Loucy (cell line): Measurements from ENCODE around the gene HLA-DMA.

Experiments used
- H2AFZ ChIP-seq: fragments of 200-600 bp; sonication (generic); 2 replicates; pipeline ENCODE4 v1.6.0; 2016; ENCODE audit warnings: antibody characterized with exemption, mild to moderate bottlenecking, low read length, moderate library complexity
- H3F3A ChIP-seq: fragments of 200-600 bp; 2 replicates; pipeline ENCODE4 v1.6.0; 2016; ENCODE audit warnings: antibody characterized with exemption, low read depth, mild to moderate bottlenecking
- H3K27me3 ChIP-seq: fragments of 200-600 bp; sonication (generic); 2 replicates; pipeline ENCODE4 v1.6.1; 2014; ENCODE audit warnings: low read length, mild to moderate bottlenecking; ENCODE audit not compliant: insufficient read depth, poor library complexity, severe bottlenecking
- H3K36me3 ChIP-seq: fragments of 200-600 bp; sonication (generic); 2 replicates; pipeline ENCODE4 v1.6.1; 2016; ENCODE audit warnings: low read length; ENCODE audit not compliant: insufficient read depth
- H3K4me1 ChIP-seq: fragments of 200-600 bp; sonication (generic); 2 replicates; pipeline ENCODE4 v1.5.1; 2014; ENCODE audit warnings: low read length, mild to moderate bottlenecking; ENCODE audit not compliant: insufficient read depth, poor library complexity, severe bottlenecking
- H3K4me2 ChIP-seq: fragments of 200-600 bp; sonication (generic); 2 replicates; pipeline ENCODE4 v1.6.0; 2014; ENCODE audit warnings: antibody characterized with exemption, low read length, low read depth, mild to moderate bottlenecking; ENCODE audit not compliant: poor library complexity, severe bottlenecking
- H3K4me3 ChIP-seq: fragments of 200-600 bp; sonication (generic); 2 replicates; pipeline ENCODE4 v1.5.1; 2014; ENCODE audit warnings: low read length, mild to moderate bottlenecking, mixed read lengths; ENCODE audit not compliant: poor library complexity, severe bottlenecking
- H3K79me2 ChIP-seq: fragments of 200-600 bp; sonication (generic); 2 replicates; pipeline ENCODE4 v1.6.1; 2014; ENCODE audit warnings: low read length; ENCODE audit not compliant: insufficient read depth
- H3K9ac ChIP-seq: fragments of 200-600 bp; sonication (generic); 2 replicates; pipeline ENCODE4 v1.6.0; 2014; ENCODE audit warnings: mild to moderate bottlenecking, low read depth, low read length, moderate library complexity; ENCODE audit not compliant: poor library complexity, severe bottlenecking
- H3K9me2 ChIP-seq: fragments of 200-600 bp; sonication (generic); replicated peaks from 2 replicates; pipeline ENCODE4 v1.6.1; 2016; ENCODE audit warnings: low read depth, low read length, mixed read lengths
- H3K9me3 ChIP-seq: fragments of 200-600 bp; sonication (generic); 2 replicates; pipeline ENCODE4 v1.6.1; 2014; ENCODE audit warnings: mild to moderate bottlenecking, antibody characterized with exemption, low read length, low read depth; ENCODE audit not compliant: insufficient read depth
- H4K20me1 ChIP-seq: fragments of 200-600 bp; sonication (generic); 2 replicates; pipeline ENCODE4 v1.6.0; 2014; ENCODE audit warnings: antibody characterized with exemption, low read length, mild to moderate bottlenecking; ENCODE audit not compliant: insufficient read depth, poor library complexity, severe bottlenecking
- CTCF ChIP-seq: fragments of 200-600 bp; sonication (generic); conservative IDR thresholded peaks from 2 replicates; pipeline ENCODE4 v1.5.1; 2014; ENCODE audit warnings: mild to moderate bottlenecking, antibody characterized with exemption, low read length
- EZH2phosphoT487 ChIP-seq: fragments of 200-600 bp; IDR thresholded peaks from 2 replicates; pipeline ENCODE4 v1.6.1; 2018; ENCODE audit warnings: antibody characterized with exemption, mild to moderate bottlenecking, moderate library complexity, borderline replicate concordance

HLA-DMA gene

DNA sequence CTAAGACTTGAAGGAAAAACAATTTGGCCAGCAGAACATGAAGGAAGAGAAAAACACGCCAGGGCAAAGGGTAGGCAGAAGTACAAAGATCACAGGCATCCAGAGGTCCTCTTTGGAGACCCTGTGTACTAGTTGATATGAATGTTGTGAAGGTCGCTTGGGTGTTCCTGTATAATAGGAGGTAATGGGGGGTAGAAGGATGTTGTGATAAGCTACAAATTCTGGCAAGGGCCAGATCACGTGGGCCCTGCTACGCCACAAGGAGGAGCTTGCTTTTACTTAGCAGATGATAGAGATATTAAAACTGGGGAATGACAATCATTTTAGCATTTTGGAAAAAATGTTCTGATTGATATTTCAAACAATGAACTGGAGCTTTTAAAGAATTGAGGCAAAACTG lies 878 bp upstream of the HLA-DMA start:
- no peaks in the 10 kb centered on the region for H3K9me3 ChIP-seq
- H4K20me1 ChIP-seq: no peaks in the 10 kb centered on the region
- H3F3A ChIP-seq: no peaks in the 10 kb centered on the region
- H3K9me2 ChIP-seq: no peaks in the 10 kb centered on the region
- no peak overlapping the region for H3K9ac ChIP-seq
- H3K4me3 ChIP-seq: no peak overlapping the region
- no peak for TF ChIP-seq EZH2phosphoT487
- TF ChIP-seq CTCF: no peak
- no peaks in the 10 kb centered on the region for H3K36me3 ChIP-seq
- H3K4me2 ChIP-seq: no peak overlapping the region
- no peak overlapping the region for H2AFZ ChIP-seq
- peaks cover 16% of the 10 kb centered on the region for H3K4me1 ChIP-seq
- H3K27me3 ChIP-seq: no peaks in the 10 kb centered on the region
- H3K79me2 ChIP-seq: no peaks in the 10 kb centered on the region

DNA sequence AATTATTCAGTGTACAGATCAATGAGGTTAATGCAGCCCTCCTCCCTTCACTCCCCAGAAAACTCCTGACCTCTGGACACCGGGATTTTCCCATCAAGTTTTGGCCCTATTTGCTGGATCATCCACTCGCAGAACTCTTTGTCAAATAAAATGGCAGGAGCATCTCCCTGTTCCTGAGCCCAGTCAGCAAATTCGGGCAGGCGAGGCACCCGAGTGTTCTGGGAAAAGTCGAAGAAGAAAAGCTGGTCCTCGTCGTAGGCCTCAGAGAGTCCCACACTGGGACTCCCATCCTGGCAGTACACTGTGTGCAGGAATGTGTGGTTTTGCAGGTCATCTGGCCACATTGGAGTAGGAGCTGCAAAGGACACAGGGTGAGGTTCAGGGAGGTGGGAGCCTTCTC lies 2.4 kb downstream of the HLA-DMA start:
- H3K4me2 ChIP-seq: no peak overlapping the region
- H3K36me3 ChIP-seq: no peaks in the 10 kb centered on the region
- no peaks in the 10 kb centered on the region for H3K9me3 ChIP-seq
- no peak overlapping the region for H3K4me3 ChIP-seq
- H3K4me1 ChIP-seq: peaks cover 16% of the 10 kb centered on the region
- no peaks in the 10 kb centered on the region for H3F3A ChIP-seq
- TF ChIP-seq CTCF (no peak), EZH2phosphoT487 (no peak)
- H3K27me3 ChIP-seq: no peaks in the 10 kb centered on the region
- no peaks in the 10 kb centered on the region for H3K79me2 ChIP-seq
- H4K20me1 ChIP-seq: no peaks in the 10 kb centered on the region
- no peak overlapping the region for H2AFZ ChIP-seq
- no peaks in the 10 kb centered on the region for H3K9me2 ChIP-seq
- no peak overlapping the region for H3K9ac ChIP-seq

DNA sequence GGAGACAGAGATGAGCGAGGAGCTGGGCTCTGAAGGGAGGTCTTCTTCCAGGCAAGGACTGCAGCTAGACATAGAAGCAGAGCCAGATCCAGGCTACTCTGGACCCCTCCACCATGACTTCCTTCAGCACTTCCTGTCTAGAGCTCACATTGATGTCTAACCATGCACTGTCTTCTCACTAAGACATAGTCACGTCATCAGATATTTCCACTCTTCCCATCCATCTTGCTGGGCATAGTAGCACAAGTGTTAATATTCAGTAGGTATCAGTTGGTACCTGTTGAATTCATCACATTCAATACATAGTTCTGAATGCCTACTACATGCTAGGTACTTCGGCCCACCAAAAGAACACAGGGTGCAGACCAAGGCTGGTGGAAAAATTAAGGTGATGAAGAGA lies 2.9 kb downstream of the HLA-DMA start:
- Histone ChIP-seq H3K4me2 (no peak overlapping the region), H3K27me3 (no peaks in the 10 kb centered on the region), H3K79me2 (no peaks in the 10 kb centered on the region), H3K9me3 (no peaks in the 10 kb centered on the region), H3K9me2 (no peaks in the 10 kb centered on the region), H2AFZ (no peak overlapping the region), H4K20me1 (no peaks in the 10 kb centered on the region), H3K4me1 (peaks cover 21% of the 10 kb centered on the region), H3K4me3 (no peak overlapping the region), H3K36me3 (no peaks in the 10 kb centered on the region), H3F3A (no peaks in the 10 kb centered on the region), H3K9ac (no peak overlapping the region)
- no peak for TF ChIP-seq CTCF
- TF ChIP-seq EZH2phosphoT487: no peak
